Kidney (tissue), 14 donors: Measurements from ENCODE around the gene HMCES. TPM values are rescaled to one million over a fixed set of nuclear protein-coding genes. Genes with fewer than 3 reads are reported as not detected.

Experiments used
- DNase-seq, 5 donors: peaks; one replicate each; pipeline ENCODE4 v3.0.0-alpha.2; 2013 to 2020
- FAIRE-seq: peaks from 2 replicates; lab custom pipeline; 2012; peaks lifted over from hg19 to GRCh38; lab: Jason Lieb, UNC
- H3K27ac ChIP-seq, 2 donors: one replicate each; pipeline ENCODE4 v1.7.0; 2013; ENCODE audit warnings: low read depth in 2 of 2, low read length in 2 of 2, inconsistent platforms in 1 of 2
- H3K27me3 ChIP-seq: one replicate; pipeline ENCODE4 v1.7.1; 2013; ENCODE audit warnings: low read length, inconsistent platforms; ENCODE audit not compliant: control insufficient read depth, insufficient read depth
- H3K36me3 ChIP-seq, 3 donors: one replicate each; pipeline versions ENCODE4 v1.7.0 to v1.7.1; 2013; ENCODE audit warnings: low read length in 3 of 3, control low read depth in 1 of 3, inconsistent platforms in 1 of 3; ENCODE audit not compliant: insufficient read depth in 3 of 3, control insufficient read depth in 2 of 3
- H3K4me1 ChIP-seq, 3 donors: one replicate each; pipeline versions ENCODE4 v1.7.0 to v1.7.1; 2013; ENCODE audit warnings: low read length in 3 of 3, inconsistent platforms in 1 of 3, low read depth in 1 of 3; ENCODE audit not compliant: control insufficient read depth in 2 of 3, insufficient read depth in 2 of 3
- H3K4me3 ChIP-seq, 3 donors: one replicate each; pipeline versions ENCODE4 v1.7.0 to v1.8.1; 2013; ENCODE audit warnings: low read length in 3 of 3, control low read depth in 1 of 3, inconsistent platforms in 1 of 3
- H3K9ac ChIP-seq, 3 donors: one replicate each; pipeline versions ENCODE4 v1.7.0 to v1.7.1; 2013; ENCODE audit warnings: low read length in 3 of 3, control low read depth in 1 of 3, inconsistent platforms in 1 of 3
- H3K9me3 ChIP-seq, 3 donors: one replicate each; pipeline versions ENCODE4 v1.7.0 to v1.7.1; 2013; ENCODE audit warnings: low read length in 3 of 3, control low read depth in 1 of 3, inconsistent platforms in 1 of 3; ENCODE audit not compliant: control insufficient read depth in 2 of 3, insufficient read depth in 1 of 3
- CTCF ChIP-seq: IDR thresholded peaks from 3 replicates; pipeline ENCODE4 v1.5.1; 2012; ENCODE audit warnings: mild to moderate bottlenecking, moderate library complexity, borderline replicate concordance; ENCODE audit not compliant: insufficient read depth; ENCODE audit errors: extremely low read depth
- intact Hi-C: fragments of 100-400 bp; cut with DNase I; formaldehyde crosslinking; loops from one replicate; pipeline ENCODE4 v1.11.1; 2022
- polyA plus RNA-seq: library from polyadenylated mRNA; stranded (reverse); fragments of 350-450 nt; fragmentation: Illumina TruSeq; extraction: RNeasy Lipid Tissue Mini Kit (QIAGEN cat#74804); gene quantifications from one replicate; pipeline ENCODE4 v1.2.3, GENCODE V29; 2014; ENCODE audit warnings: low read depth, low replicate concordance; ENCODE audit not compliant: insufficient read depth
- total RNA-seq: library from RNA; stranded (reverse); fragmentation: NEBNext Ultra II Directional; extraction: Animal tissue kit (Norgen Biotek cat#: 25700); gene quantifications from one replicate; pipeline ENCODE4 v1.2.1, GENCODE V29; 2021
- donor health status: control.
- donor health status: control.
- donor health status: control.
- donor health status: control.
- donor health status: control.
- donor health status: DM: yes; HTN: yes; CAD: no.
- donor health status: Normal renal cell carcinoma (clear cell type).

Gene HMCES
- total and polyA plus RNA-seq, 2 donors from 2014 or later, result 37.4 to 40.1 TPM

DNA sequence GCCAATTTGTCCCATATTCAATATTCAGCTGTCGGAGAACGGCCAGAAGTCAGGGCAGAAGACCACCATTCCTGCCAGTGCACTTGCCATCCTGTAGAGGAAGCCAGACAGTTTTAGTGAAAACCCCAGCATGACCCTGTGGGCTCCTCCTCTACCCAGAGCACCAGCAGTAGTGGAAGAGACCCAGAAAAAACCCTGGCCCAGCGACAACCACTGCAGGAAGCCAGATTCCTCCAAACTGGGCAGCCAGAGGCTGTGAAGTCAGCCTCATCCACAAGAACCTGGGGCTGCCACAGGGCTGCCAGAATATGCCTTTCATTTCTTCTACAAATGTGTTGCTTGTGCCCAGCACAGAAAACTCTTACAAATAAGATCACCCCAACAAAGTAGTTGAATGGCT, 67.3 kb downstream of the HMCES start:
- H3K27ac ChIP-seq, result no peak overlapping the region
- no peaks in the 10 kb centered on the region for H3K27me3 ChIP-seq
- peaks cover 0 to 17% (median 0%) of the 10 kb centered on the region in 3 donors for H3K4me1 ChIP-seq
- H3K9ac ChIP-seq, result no peak overlapping the region
- H3K9me3 ChIP-seq, result no peaks in the 10 kb centered on the region
- FAIRE-seq (no peak), DNase-seq (no peak)
- no peak for TF ChIP-seq CTCF
- H3K4me3 ChIP-seq, result no peak overlapping the region
- no peaks in the 10 kb centered on the region for H3K36me3 ChIP-seq
- intact Hi-C loops, result no loop called here

- H3K27me3 ChIP-seq, result no peaks in the 10 kb centered on the region
- H3K4me3 ChIP-seq, result no peak overlapping the region
- intact Hi-C loops, result no loop called here
- no peak overlapping the region for H3K9ac ChIP-seq
- FAIRE-seq, result no peak
- H3K36me3 ChIP-seq, result no peaks in the 10 kb centered on the region
- peaks cover 0 to 17% (median 0%) of the 10 kb centered on the region in 3 donors for H3K4me1 ChIP-seq
- TF ChIP-seq CTCF, result no peak
- DNase-seq, result peak in 4 of 5 donors; percentile 48 to 72 (median 54)
- no peak overlapping the region for H3K27ac ChIP-seq
- no peaks in the 10 kb centered on the region for H3K9me3 ChIP-seq
These were observed 68.2 kb downstream of the HMCES start for GRCh38 chr3:129346695-129347457.

- H3K4me1 ChIP-seq, result peaks cover 0 to 17% (median 0%) of the 10 kb centered on the region in 3 donors
- no peaks in the 10 kb centered on the region for H3K27me3 ChIP-seq
- no peak for FAIRE-seq
- DNase-seq, result peak in 1 of 5 donors; percentile 37
- H3K9ac ChIP-seq, result no peak overlapping the region
- H3K36me3 ChIP-seq, result no peaks in the 10 kb centered on the region
- TF ChIP-seq CTCF, result no peak
- H3K4me3 ChIP-seq, result no peak overlapping the region
- no peaks in the 10 kb centered on the region for H3K9me3 ChIP-seq
- no peak overlapping the region for H3K27ac ChIP-seq
- intact Hi-C loops, result no loop called here
These were observed 68.8 kb downstream of the HMCES start for GRCh38 chr3:129347458-129347845.
